GM12864 (cell line): ENCODE results near the gene DDX1.

Experiments
- DNase-seq: peaks from one replicate; pipeline ENCODE4 v3.0.0-alpha.2; 2011; ENCODE audit warnings: low read depth
- H3K4me3 ChIP-seq: 2 replicates; pipeline ENCODE4 v1.5.1; 2011; ENCODE audit warnings: mild to moderate bottlenecking, low read depth, low read length, control low read depth
- CTCF ChIP-seq: IDR thresholded peaks from 2 replicates; pipeline ENCODE4 v1.5.1; 2011; ENCODE audit warnings: low read depth, mild to moderate bottlenecking, moderate library complexity, low read length, control low read depth, inconsistent platforms; ENCODE audit errors: missing control alignments

Gene DDX1

DNA sequence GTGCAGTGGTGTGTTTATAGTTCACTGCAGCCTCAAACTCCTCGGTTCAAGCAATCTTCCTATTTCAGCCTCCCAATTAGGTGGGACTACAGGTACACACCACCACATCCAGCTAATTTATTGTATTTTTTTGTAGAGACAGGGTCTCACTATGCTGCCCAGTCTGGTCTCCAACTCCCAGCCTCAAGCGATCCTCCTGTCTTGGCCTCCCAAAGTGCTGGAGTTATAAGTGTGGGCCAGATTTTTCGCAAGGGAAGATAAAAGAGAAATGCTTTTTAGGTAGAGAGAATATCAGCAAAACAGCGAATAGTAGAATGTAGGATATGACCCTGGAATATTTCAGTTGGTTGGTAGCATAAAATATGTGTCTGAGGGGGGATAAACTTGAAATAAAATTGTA lies 4.3 kb downstream of the DDX1 start:
- no peak overlapping the region for H3K4me3 ChIP-seq
- DNase-seq: no peak
- TF ChIP-seq CTCF: no peak

DNA sequence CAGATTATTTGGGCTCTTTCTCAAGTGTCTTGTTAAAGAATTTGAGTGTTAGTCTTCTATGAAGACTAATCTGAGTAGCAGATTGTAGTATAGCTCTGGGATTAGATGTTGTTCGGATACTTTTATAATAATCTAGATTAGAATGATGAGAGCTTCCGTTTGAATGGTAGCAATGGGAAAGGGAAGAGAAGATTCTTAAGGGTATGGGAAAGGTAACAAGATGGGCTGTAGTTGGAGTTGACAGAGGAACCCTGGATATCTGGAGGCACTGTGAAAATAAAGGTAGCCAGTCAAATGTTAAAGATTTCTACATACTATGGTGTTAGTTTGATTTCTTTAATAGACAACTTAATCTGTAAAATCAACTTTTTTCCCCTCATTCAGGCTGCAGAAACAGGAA lies 4.7 kb downstream of the DDX1 start:
- TF ChIP-seq CTCF: no peak
- no peak overlapping the region for H3K4me3 ChIP-seq
- no peak for DNase-seq

- no peak for DNase-seq
- no peak overlapping the region for H3K4me3 ChIP-seq
- TF ChIP-seq CTCF: no peak
Measured at GRCh38 chr2:15596968-15597367, 5.3 kb downstream of the DDX1 start.

DNA sequence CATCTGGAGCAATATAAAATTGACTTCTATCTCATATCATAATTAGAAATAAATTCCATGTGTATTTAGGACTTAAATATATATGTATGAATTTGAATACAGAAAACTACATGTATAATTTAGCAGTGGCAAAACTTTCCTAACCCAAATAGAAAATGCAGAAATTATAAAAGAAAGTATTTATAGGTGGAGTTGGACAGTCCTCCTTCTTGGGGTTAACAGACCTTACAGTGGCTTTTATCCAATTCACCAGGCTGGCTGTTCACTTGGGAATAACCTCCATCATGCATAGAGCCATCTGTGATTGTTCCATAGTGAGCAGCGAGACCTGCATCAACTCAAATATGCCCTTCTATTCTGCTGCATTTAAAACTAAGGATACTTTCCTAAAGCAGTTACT lies 8.3 kb downstream of the DDX1 start:
- DNase-seq: no peak
- no peak for TF ChIP-seq CTCF
- no peak overlapping the region for H3K4me3 ChIP-seq

DNA sequence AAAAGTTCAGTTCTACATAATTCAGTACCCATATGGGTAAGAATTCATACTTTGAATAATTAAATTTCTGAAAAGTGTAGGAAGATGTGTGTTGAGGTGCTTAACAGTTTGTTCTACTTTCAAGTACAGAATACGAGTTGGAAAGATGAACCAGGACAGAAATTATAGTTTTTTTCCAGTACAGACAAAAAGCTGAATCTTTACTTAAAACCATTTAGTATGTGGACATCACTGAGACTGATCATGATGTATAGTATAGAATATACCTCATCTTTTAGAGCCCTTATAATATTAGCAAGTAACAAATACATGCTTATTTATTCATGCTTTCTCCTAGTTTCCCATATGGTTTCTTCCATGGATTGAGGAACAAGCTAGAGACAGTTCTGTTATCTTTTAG lies 10.0 kb downstream of the DDX1 start:
- H3K4me3 ChIP-seq: no peak overlapping the region
- no peak for TF ChIP-seq CTCF
- no peak for DNase-seq

- no peak overlapping the region for H3K4me3 ChIP-seq
- no peak for TF ChIP-seq CTCF
- DNase-seq: no peak
Measured at GRCh38 chr2:15602393-15602792, 10.7 kb downstream of the DDX1 start.

- no peak overlapping the region for H3K4me3 ChIP-seq
- TF ChIP-seq CTCF: no peak
- no peak for DNase-seq
Measured at GRCh38 chr2:15603044-15603765, 11.5 kb downstream of the DDX1 start.
